Limb (tissue), 2 donors: ENCODE data around the gene BAD.

ENCODE experiments used
- DNase-seq, 2 donors: peaks; one replicate each; pipeline ENCODE4 v3.0.0-alpha.2; 2016; ENCODE audit errors: extremely low spot score in 2 of 2

The BAD gene

DNA sequence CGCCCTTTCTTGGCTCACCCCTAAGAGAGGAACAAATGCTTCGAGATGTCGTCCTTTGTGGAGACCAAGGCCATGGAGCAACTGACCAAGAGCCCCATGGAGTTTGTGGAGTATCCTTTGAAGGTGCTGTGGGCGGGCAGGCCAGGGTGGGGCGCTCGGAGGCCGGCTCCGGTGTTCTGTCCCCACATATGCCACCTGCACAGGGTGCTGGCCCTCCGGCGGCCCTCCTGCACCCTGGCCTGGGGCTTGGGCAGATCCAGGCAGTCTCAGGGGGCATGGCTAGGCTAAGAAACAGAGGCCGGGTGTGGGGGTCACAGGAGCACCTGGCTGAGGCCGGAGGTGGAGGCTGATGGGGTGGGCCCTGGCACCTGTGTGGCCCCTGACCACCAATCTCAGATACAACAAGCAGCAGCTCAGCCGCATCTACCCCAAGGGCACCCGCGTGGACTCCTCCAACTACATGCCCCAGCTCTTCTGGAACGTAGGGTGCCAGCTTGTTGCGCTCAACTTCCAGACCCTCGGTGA, 22.8 kb downstream of the BAD start:
- no peak for DNase-seq

DNA sequence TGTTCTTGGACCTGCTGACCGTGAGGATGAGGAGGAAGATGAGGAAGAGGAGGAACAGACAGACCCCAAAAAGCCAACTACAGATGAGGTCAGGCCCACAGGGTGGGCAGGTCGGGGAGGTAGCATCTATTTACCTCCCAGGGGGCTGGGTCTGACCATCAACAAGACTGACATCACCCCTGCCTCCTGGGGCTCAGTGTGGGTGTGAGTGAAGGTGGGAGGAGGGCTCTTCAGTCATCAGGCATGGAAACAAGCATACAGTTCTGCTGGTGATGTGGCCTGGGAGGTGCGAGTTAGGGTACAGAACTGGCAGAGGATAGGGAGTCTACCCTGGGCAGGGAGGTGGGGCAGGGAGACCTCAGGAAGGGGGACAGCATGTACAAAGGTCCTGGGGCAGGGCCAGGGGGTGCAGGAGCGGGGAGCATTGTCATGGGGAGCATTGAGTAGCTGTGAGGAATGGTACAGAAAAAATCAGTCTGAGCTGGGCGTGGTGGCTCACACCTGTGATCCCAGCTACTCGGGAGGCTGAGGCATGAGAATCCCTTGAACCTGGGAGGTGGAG, 24.2 kb downstream of the BAD start:
- DNase-seq: no peak

DNA sequence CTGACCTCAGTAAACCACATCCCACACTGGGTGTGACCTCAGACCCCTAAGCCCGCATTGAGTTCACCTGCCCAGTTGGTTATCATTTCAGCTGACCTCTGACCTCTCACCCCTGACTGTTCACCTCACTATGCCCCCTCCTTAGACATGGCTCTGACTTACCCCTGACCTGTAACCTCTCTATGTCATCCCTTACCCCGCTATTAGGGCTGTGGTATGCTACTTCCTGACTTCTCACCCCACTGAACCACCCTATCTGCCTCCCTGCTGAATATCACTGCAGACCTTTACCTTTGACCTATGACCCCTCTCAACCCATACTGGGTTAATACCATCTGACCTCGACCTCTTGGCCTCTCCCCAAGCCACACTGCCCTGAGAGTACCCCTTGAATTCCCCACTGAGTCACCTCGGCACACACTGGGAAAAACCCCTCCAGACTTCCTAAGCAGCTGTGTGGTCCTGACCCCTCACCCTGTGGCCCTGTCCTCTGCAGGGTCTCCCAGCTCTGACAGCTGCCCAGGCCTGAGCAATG, 24.9 kb downstream of the BAD start:
- DNase-seq: no peak

DNA sequence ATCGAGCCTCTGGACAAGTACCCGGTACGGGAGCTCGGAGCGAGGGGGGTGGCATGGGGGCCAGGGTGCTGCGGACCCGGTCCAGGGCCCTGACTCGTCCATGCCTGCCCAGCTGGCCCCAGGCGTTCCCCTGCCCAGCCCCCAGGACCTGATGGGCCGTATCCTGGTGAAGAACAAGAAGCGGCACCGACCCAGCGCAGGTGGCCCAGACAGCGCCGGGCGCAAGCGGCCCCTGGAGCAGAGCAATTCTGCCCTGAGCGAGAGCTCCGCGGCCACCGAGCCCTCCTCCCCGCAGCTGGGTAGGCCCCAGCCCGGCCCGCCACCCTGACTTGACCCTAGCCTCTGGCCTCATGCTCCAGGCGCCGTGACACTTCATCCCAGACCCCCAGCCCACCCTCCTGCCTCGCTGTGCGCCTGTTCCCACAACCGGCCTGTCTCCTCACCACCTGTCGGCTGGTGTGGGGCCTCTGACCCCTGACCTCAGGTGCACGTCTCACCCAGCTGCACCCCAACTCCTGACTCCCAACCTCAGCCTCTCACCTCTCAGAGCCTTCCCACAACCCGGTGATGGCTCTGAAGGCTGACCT, 25.4 kb downstream of the BAD start:
- DNase-seq: no peak

DNA sequence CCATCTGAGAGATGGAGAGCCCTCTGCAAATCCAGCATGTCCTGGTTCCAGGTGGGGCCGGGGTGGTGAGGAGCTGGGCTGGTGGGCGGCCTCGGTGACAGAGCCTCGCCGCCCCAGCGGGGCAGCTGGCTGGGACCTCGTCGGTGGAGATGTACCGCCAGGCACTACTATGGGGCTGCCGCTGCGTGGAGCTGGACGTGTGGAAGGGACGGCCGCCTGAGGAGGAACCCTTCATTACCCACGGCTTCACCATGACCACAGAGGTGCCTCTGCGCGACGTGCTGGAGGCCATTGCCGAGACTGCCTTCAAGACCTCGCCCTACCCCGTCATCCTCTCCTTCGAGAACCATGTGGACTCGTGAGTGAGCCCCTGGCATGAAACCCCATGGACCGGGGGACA, 26.1 kb downstream of the BAD start:
- DNase-seq: no peak

DNA sequence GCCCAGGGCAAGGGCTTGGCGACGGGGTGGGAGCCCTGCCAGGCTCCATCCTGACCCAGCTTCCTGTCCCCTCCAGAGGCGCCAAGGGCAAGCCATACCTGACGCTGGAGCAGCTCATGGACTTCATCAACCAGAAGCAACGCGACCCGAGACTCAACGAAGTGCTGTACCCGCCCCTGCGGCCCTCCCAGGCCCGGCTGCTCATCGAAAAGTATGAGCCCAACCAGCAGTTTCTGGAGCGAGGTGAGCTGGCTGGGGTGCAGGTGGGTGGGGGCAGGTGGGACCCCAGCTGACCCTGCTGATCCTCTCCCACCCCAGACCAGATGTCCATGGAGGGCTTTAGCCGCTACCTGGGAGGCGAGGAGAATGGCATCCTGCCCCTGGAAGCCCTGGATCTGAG, 28.2 kb downstream of the BAD start:
- no peak for DNase-seq

DNA sequence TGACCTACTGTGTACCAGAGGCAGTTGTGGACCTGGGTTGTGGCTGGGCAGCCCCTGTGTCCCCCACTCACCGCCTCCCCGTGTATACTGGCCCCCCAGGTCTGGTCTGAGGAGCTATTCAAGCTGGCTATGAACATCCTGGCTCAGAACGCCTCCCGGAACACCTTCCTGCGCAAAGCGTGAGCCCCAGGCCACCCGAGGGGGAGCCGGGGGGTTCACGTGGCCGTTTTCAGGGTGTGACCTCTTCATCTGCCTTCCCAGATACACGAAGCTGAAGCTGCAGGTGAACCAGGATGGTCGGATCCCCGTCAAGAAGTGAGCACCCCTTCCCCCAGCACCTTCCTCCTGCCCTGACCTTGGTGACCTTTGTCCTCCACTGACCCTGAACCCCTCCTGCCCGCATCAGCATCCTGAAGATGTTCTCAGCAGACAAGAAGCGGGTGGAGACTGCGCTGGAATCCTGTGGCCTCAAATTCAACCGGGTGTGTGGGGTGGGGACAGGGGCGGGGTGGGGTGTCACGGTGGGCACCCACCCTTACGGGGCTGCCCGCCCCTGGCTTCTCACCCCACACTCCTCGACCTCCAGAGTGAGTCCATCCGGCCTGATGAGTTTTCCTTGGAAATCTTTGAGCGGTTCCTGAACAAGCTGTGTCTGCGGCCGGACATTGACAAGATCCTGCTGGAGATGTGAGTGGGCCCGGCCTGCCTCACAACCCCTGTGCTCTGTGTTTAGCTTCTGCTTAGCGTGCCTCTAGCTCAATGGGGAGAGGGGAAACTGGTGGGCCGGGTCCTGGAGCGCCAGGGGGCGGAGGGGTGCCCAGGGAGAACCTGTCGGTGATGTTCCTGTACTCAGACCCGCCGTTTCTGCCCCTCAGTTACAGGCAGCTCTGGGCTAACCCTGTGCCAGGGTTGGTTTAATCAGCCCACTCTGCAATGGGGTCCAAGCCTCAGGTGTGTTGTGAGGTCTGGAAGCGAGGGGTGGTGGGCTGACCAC, 29.0 kb downstream of the BAD start:
- DNase-seq: no peak

DNA sequence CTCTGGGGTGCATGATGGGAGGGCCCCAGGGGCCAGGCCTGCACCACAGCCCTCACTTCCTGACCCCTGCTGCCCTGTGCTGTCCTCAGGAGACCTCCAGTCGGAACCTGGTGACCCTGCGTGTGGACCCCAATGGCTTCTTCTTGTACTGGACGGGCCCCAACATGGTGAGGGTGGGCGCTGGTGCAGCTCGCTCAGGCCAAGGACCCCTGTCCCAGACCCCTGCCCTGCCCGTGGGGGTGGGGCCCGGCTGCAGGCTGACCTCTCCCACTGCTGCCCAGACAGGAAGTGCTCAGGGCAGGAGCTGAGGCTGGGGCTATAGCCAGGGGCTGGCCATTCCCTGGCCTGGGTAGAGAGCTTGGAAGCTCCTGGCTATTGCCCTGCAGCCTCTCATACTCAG, 30.1 kb downstream of the BAD start:
- no peak for DNase-seq

DNA sequence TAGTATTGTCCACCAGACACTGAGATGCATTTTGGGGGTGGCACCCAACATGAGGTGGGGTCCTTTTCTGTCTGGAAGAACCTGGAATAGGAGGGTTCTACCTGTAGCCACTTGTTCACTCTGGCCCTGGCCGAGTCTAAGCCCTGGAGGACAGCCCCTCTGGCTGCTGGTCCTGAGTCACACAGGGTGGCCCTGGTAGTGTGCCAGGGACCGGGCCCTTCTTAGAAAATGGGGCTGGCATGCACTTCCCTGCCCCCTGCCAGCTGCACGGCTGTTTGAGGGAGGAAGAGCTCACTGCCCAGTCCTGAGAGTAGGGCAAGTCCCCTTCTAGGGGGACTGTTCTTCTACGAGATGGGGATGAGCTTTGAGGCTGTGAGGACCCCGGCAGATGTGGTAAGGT, 31.0 kb downstream of the BAD start:
- DNase-seq: no peak

DNA sequence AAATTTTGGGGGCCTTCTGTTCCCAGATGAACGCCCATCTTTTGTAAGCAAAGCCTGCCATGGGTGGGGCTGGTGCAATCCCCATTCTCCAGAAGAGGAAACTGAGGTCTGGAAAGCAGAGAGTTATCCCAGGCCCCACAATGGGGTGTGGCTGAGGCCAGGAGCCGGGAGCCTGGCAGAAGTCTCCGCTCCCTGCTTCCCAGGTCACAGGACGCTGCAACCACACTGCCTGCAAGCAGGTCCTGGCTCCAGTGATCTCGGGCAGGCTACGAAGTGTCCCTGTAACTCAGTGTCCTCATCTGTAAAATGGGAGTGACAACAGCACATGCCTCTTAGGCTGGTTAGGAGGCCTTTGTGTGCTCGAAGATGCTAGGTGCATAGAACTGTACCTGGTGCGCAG, 31.4 kb downstream of the BAD start:
- no peak for DNase-seq

DNA sequence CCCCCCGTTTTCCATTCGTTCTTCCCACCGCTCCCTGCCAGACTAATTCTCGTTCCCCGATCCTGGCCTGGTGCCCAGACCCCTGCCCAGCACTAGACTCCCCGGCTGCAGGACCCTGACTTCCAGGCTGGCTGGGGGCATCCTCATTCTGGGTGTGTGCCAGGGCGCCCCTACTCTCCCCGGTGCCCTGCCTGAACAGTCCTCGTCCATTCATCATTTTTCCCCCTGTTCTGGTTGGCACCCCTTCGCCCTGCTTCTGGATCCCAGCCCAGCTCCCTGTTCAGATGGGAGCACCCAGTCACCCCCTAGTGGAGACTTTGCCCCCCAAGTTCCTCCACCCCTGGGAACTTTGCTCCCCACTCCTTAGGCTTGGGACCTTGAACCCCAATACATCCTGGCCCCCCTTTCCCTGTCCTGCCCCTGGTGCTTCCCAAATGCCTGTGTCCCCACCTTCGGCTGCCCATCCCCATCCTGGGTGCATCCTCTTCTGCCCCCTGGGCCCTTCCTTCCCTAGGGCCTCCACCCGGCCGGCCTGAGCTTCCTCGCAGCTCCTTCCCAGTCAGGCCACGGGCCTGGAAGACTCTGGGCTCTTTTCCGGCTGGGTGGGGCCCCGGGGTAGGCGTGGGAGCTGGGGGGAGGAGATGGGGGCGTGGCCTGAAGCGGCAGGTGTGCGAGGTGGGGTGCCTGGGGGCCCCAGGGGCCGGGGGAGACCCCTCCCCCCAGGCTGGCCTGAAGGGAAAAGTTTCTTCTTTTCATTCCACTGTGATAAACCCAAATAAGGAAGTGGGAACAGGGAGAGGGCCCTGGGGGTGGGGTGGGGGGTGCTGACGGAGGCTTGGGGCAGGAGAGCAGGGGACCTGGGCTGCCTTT, 32.2 kb downstream of the BAD start:
- DNase-seq: no peak

DNA sequence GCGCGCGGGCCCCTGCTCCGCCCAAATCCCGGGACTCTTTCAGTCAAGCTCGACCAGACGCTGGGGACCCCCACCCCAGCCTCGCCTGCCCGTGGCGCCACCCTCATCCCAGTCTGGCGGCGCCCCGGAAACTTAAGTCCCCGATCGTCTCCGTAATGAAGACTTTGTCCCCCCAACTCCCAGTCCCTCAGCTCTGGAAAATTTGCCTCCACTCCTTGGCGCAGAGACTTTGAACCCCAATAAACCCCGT, 32.8 kb downstream of the BAD start:
- DNase-seq: no peak

DNA sequence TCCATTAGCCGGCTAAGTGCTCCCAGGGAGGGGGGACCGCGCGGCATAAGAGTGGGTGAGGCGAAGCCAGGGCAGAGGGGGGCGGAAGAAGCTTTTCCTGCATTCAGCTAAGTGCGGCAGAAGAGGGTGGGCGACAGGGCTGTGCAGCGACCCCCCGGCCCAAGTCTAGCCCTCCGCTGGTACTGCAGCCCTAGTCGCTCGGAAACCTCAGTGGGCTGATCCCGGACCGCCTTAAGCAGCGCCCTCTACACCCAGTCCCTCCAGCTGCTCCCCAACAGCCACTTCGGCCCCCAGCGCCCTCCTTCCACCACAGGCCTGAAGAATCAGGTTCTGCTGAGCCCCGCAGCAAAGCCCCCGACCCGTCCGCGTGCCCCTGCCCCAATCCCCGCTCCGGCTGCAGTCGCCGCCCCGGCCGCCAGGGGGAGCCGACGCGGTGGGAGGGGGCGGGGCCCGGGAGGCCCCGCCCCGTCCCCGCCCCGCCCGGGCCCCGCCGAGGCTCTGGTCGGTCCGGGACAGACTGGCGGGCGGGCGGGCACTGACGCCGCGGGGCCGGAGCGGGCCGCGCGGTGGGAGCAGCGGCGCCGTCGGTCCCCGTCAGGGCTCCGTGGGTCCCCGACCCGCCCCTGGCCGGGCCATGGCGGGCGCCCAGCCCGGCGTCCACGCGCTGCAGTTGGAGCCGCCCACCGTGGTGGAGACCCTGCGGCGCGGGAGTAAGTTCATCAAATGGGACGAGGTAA, 33.3 kb downstream of the BAD start, which contains the start of gene PLCB3:
Gene PLCB3, plus strand, starts transcription at position 515 of the 737 bp plus-strand sequence. Its CDS starts 120 bp downstream, at position 635.
- DNase-seq: peak in 1 of 2 donors; percentile 85

DNA sequence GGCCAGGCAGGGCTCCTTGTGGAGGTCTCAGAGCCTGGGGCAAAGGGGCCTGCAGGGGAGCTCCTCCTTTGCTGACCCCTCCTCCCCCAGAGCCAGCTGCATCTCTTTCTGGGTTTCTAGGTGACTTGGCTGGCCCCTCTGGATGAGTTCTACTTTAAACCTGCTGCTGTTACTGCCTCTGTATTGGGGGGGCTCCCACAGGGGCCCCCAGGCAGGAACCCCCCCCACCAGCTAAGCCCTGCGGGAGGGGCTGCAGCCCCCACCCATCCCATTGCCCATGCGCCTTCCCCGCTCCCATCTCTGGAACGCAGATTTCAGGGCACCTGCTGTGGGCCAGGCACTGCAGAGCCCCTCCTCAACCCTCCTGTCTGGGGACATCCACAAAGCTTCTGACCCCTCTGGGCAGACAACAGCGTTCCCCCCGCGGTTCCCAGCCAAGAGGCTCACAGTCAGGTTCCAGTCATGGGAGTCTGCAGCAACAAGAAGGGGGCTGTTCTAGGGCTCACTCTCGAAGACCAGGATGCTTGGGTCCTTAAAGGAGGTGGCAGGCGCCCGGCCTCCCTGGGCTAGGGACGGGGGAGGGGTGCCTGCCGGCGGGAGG, 34.0 kb downstream of the BAD start:
- DNase-seq: no peak

DNA sequence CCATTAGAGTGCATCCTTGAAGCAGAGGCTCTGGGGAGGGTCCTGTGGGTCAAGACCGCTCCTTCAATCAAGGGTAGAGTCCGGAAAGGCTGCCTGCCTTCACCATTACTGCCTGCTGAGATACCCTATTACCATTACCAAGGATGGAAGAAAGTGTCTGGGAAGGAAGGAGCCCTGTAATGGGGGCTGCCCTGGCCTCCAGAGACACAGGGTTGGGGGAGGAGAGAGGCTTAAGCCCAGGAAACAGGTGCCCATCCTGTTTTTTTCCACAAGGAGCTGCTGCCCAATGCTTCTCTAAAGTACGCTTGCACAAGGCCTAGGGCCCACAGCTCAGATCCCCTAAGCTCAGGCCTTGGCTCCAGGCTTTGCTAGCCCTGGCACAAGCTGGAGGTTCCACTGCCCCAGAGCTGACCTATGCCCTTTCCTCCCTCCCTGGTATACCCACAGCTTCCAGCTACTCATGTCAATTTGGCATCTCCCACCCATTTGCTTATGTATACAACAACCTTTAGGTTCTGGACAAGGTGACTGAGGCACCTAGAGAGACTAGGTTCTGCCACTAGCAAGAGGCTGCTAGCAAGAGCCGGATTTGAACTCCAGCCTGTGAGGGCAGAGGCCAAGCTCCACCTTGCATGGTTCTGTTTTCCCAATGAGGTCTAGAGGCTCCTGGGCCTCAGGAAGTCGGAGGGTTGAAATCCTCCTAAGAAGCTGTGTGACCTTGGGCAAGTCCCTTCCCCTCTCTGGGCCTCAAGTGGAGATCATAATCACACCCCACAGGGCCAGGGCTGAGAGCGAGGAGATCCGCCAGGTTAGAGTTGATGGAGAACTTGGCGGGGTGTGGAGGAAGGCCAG, 34.7 kb downstream of the BAD start:
- DNase-seq: no peak

DNA sequence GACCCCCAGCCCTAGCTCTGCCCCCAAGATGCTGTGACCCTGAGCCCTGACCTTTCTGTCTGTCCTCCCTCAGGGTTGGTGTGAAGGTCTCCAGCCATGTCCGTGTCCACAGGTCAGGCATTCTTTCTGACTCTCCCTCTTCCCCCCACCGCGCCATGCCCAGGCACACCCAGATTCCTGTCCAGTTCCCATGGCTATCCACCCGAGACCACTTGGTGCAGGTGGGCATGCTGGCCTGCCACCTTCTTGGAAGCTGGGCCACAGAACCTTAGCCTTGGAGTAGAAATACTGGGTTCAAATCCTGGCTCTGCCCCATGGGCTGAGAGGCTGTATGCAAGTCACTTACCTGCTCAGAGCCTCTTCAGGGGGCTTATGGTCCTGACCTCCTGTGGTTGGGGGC, 35.4 kb downstream of the BAD start:
- DNase-seq: no peak

DNA sequence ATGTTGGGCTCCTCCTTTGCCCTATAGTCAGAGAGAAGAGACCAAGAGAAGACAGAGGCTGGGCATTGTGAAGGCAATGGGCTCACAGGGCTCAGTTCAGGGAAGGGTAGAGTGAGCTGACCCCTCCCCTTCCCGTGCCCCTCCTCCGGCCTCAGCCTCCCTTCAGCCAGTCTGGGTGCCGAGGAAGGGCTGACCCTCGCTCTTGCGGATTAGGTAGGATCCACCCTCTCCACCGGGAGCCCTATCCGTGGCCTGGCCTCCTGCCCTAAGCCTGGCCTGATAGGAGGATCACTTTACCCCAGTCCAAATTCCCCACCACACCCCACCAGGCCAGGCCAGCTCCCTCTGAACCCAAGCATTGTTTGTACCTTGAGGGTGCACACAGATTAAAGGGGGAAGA, 35.9 kb downstream of the BAD start:
- no peak for DNase-seq

DNA sequence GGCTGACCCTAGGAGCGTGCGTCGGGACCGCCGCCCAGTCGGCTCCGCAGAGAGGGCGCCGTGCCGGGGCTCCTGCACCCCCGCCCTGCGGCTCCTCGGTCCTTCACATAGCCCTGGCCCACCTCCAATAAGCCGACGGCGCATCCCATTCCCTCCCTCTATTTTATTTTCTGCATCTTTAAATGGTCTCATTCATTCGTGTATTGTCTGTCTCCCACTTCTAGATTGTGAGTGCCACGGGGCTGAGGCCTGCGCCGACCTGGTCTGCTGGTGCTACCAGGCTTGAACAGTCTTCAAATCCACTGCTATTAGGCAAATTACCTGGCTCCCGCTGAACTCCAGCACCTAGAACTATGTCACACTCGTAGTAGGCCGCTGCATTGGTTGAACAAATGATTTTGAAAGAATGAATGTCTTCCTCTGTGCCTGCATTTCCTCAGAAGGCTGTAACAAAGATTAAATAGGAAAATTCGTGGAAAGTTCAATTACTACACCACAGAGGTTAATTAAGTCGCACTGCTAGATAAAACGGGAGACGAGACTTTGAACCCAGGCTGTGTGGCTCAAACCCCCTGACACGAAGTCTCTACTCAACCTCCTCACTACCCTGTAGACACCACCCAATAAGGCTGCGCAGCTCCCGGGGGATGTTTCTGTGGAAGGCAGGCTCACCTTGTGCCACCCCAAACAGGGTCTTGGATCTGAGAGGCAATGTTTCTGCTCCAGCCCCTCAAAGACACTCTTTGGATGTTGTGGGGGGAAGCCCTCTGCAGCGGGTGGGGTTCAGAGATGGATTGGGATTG, 36.5 kb downstream of the BAD start:
- no peak for DNase-seq
